Astrocyte (in vitro differentiated cells and primary cell): ENCODE data around the gene IQCE.

Experiments used
- EZH2 ChIP-seq: IDR thresholded peaks from 2 replicates; pipeline ENCODE4 v1.6.1; 2012; ENCODE audit warnings: mild to moderate bottlenecking, low read length, inconsistent platforms; ENCODE audit not compliant: insufficient read depth
- TF ChIP-seq, protein P1 (sequence below): IDR thresholded peaks from 2 replicates; pipeline ENCODE4 v1.5.1; 2011; ENCODE audit warnings: low read depth, mild to moderate bottlenecking, inconsistent platforms, low read length, moderate library complexity; ENCODE audit not compliant: insufficient read depth

DNA sequence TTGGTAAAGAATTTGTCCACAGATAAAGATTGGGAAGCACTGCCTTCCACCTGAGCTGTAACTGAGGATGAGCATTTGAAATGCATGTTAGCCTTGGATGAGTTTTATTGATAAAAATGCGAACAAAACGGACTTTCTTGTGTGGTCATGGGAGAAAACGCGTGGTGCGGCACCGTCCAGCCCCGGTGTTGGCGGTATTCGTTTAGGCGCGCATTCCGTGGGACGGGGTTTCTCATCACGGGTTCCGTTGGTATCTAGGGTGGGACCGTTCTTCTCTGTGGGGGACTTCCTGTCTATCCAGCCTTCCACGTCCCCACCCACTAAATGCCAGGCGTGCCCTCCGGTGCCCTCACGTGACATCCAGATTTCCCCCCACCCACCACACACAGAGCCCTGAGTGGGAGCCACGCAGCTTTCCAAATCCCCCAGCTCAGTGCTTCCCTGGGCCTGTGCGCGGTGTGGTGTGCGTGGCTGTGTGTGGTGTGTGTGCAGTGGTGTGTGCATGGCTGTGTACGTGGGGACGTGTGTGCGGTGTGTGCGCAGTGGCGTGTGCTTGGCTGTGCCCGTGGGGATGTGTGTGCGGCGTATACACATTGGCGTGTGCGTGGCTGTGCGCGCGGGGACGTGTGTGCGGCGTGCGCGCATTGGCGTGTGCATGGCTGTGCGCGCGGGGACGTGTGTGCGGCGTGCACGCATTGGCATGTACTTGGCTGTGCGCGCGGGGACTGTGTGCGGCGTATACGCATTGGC, 18.1 kb downstream of the IQCE start:
- no peak for TF ChIP-seq EZH2
- TF ChIP-seq, protein P1, sequence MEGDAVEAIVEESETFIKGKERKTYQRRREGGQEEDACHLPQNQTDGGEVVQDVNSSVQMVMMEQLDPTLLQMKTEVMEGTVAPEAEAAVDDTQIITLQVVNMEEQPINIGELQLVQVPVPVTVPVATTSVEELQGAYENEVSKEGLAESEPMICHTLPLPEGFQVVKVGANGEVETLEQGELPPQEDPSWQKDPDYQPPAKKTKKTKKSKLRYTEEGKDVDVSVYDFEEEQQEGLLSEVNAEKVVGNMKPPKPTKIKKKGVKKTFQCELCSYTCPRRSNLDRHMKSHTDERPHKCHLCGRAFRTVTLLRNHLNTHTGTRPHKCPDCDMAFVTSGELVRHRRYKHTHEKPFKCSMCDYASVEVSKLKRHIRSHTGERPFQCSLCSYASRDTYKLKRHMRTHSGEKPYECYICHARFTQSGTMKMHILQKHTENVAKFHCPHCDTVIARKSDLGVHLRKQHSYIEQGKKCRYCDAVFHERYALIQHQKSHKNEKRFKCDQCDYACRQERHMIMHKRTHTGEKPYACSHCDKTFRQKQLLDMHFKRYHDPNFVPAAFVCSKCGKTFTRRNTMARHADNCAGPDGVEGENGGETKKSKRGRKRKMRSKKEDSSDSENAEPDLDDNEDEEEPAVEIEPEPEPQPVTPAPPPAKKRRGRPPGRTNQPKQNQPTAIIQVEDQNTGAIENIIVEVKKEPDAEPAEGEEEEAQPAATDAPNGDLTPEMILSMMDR = no peak
